Activated CD8-positive, alpha-beta T cell treated with anti-CD3 and anti-CD28 coated beads for 36 hours (primary cell): ENCODE measurements around the gene IRX2. TPM values are rescaled to one million over a fixed set of nuclear protein-coding genes. Genes with fewer than 3 reads are reported as not detected.

Experiments used
- ATAC-seq: fragments of 200-7000 bp; cut with Tn5 transposase; one replicate; pipeline ENCODE4 v1.10.0; 2021; ENCODE audit warnings: mild to moderate bottlenecking, moderate library complexity
- CTCF ChIA-PET: fragments of 350-600 bp; sonication (Branson Sonifier 250); formaldehyde crosslinking; loops from one replicate; lab custom pipeline; 2021; ENCODE audit warnings: antibody characterized with exemption; lab: Charles Lee
- POLR2A ChIA-PET: fragments of 350-600 bp; sonication (Branson Sonifier 250); formaldehyde crosslinking; loops from one replicate; lab custom pipeline; 2021; ENCODE audit warnings: antibody characterized with exemption; lab: Charles Lee
- DNase-seq: peaks from one replicate; pipeline ENCODE4 v3.0.0-alpha.2; 2020
- H3K27ac Mint-ChIP-seq: one replicate; pipeline ENCODE4 v1.8.0; 2021; ENCODE audit warnings: mild to moderate bottlenecking, mixed read lengths
- H3K27me3 Mint-ChIP-seq: one replicate; pipeline ENCODE4 v1.8.0; 2021; ENCODE audit warnings: mixed read lengths
- H3K36me3 Mint-ChIP-seq: one replicate; pipeline ENCODE4 v1.8.0; 2021; ENCODE audit warnings: low read depth, mixed read lengths
- H3K4me1 Mint-ChIP-seq: one replicate; pipeline ENCODE4 v1.8.0; 2021; ENCODE audit warnings: low read depth, mixed read lengths
- H3K4me3 Mint-ChIP-seq: one replicate; pipeline ENCODE4 v1.8.0; 2021; ENCODE audit warnings: mild to moderate bottlenecking, moderate library complexity, mixed read lengths
- H3K9me3 Mint-ChIP-seq: one replicate; pipeline ENCODE4 v1.8.0; 2021; ENCODE audit warnings: mixed read lengths
- CTCF ChIP-seq: fragments of 200-600 bp; IDR thresholded peaks from one replicate; pipeline ENCODE4 v1.8.0; 2022; ENCODE audit warnings: antibody characterized with exemption, mild to moderate bottlenecking
- intact Hi-C: fragments of 100-400 bp; cut with micrococcal nuclease; formaldehyde crosslinking; loops from one replicate; pipeline ENCODE4 v1.10.0; 2022
- total RNA-seq, 2 experiments: library from RNA; stranded (reverse); gene quantifications; one replicate each; pipeline ENCODE4 v1.2.3, GENCODE V29; 2021

Gene IRX2
- total RNA-seq = not detected

DNA sequence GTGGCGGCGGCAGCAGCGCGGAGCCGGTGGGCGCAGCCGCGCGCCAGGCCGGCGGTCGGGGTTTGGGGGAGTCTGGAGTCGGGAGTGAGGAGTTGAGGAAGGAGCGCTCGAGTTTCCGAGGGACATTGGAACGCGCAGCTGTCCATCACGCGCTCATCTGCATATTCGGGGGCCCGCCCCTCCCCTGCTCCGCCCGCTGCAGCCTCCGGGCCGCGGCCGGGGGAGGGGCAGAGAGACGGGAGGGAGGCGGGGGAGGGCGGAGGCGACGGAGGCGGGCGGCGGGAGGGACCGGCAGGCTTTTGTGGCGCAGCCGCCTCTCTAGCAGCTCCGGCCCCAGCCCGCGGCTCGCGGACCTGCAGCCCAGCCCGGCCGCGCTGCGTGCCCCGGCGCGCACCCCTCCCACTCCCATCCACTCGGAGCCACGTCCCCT is at the start of gene IRX2:
Gene IRX2, minus strand, starts transcription at position 86 of the 430 bp plus-strand sequence. CDS start 264 bp downstream, outside the sequence.
- ChIA-PET POLR2A (no interaction called here), CTCF (no interaction called here)
- no peak for ATAC-seq
- Mint-ChIP-seq H3K9me3 (peaks cover 3% of the 10 kb centered on the region), H3K4me1 (peaks cover 21% of the 10 kb centered on the region), H3K27ac (no peak within 1 kb of the TSS), H3K27me3 (peaks cover 57% of the 10 kb centered on the region), H3K4me3 (no peak within 1 kb of the TSS), H3K36me3 (peaks cover 9% of the 10 kb centered on the region)
- TF ChIP-seq CTCF = no peak
- no peak for DNase-seq
- intact Hi-C loops = no loop called here

DNA sequence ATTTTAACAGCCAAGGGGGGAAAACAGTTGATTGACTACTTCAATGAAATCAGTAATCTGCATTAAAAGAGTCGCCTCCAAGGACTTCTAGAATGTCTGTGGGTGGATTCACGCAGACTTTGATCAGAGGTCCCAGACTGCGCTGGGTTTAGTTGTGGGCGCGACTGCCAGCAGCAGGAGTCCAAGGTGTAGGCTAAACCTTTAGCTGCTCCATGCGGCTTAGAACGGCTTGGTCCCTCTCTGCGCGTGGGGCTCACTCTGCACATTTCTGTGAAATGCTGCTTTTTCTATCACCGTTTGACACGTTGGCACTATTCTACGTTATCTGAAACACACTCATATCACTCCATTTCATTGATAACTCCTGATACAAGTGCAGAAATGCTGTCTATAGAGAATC is 48.6 kb upstream of the IRX2 start:
- Mint-ChIP-seq H3K4me3 (no peak overlapping the region), H3K9me3 (peaks cover 1% of the 10 kb centered on the region), H3K27ac (no peak overlapping the region), H3K36me3 (no peaks in the 10 kb centered on the region), H3K4me1 (no peaks in the 10 kb centered on the region), H3K27me3 (no peaks in the 10 kb centered on the region)
- ChIA-PET CTCF (no interaction called here), POLR2A (no interaction called here)
- DNase-seq (no peak), ATAC-seq (no peak)
- no peak for TF ChIP-seq CTCF
- intact Hi-C loops = no loop called here

GRCh38 chr5:2797981-2798380 is 46.5 kb upstream of the IRX2 start:
- POLR2A ChIA-PET = no interaction called here
- no peak for DNase-seq
- no peak for ATAC-seq
- peaks cover 5% of the 10 kb centered on the region for H3K9me3 Mint-ChIP-seq
- intact Hi-C loops = no loop called here
- no peaks in the 10 kb centered on the region for H3K4me1 Mint-ChIP-seq
- no peak overlapping the region for H3K27ac Mint-ChIP-seq
- no peak overlapping the region for H3K4me3 Mint-ChIP-seq
- no peaks in the 10 kb centered on the region for H3K27me3 Mint-ChIP-seq
- no peak for TF ChIP-seq CTCF
- CTCF ChIA-PET = no interaction called here
- no peaks in the 10 kb centered on the region for H3K36me3 Mint-ChIP-seq

DNA sequence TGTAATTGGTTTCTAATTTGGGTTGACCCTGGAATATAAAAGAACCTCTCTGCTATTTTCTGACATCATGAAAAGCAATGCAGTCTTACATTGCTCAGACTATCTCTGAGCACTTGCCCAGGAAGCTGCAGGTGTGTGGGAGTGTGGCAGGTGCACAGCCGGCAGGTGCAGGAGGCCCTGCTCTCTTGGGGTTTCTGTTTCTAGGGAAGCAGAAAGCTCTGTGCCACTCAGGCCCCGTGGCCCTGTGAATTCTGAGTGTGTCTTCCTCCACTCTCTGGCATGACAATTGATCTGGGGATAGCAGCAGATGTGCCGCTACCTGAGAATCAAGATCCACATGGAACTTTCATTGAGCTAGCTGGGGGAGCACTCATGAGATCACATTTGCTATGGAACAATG is 45.7 kb upstream of the IRX2 start:
- DNase-seq = no peak
- H3K9me3 Mint-ChIP-seq = peaks cover 5% of the 10 kb centered on the region
- ChIA-PET POLR2A (no interaction called here), CTCF (no interaction called here)
- ATAC-seq = no peak
- no peak overlapping the region for H3K4me3 Mint-ChIP-seq
- intact Hi-C loops = no loop called here
- H3K27ac Mint-ChIP-seq = no peak overlapping the region
- no peaks in the 10 kb centered on the region for H3K4me1 Mint-ChIP-seq
- no peaks in the 10 kb centered on the region for H3K27me3 Mint-ChIP-seq
- no peak for TF ChIP-seq CTCF
- H3K36me3 Mint-ChIP-seq = no peaks in the 10 kb centered on the region

DNA sequence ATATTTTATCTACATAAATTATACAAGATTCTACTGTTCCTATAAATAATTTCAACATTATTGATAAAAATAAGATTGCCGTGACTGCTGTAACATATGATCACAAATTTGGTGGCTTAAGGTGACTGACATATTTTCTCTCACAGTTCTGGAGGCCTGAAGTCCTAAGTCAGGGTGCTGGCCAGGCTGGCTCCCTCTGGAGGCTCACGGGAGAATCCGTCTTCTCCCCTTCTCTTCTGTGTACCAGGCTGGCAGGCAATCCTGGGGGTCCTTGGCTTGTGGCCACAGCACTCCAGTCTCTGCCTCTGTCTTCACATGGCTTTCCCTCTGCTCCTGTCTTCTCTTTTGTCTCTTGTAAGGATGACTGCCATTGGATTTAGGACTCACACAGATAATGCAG is 31.7 kb upstream of the IRX2 start:
- Mint-ChIP-seq H3K4me1 (no peaks in the 10 kb centered on the region), H3K9me3 (peaks cover 6% of the 10 kb centered on the region), H3K4me3 (no peak overlapping the region), H3K36me3 (no peaks in the 10 kb centered on the region), H3K27me3 (peaks cover 7% of the 10 kb centered on the region), H3K27ac (no peak overlapping the region)
- POLR2A ChIA-PET = no interaction called here
- DNase-seq = no peak
- no peak for ATAC-seq
- CTCF ChIA-PET = no interaction called here
- intact Hi-C loops = no loop called here
- TF ChIP-seq CTCF = no peak
